GM21529 (cell line): ENCODE measurements around the gene SOX12.

Experiments
- ATAC-seq: cut with Tn5 transposase; IDR thresholded peaks from one replicate; pipeline ENCODE4 v1.9.1; 2021; ENCODE audit not compliant: unreplicated experiment

Gene SOX12

GRCh38 chr20:325045-325888 lies at the start of gene SOX12:
SOX12 (plus strand) TSS chr20:325552; CDS start chr20:325925, 373 bp downstream.
- ATAC-seq, result peak; percentile 74

- ATAC-seq, result no peak
Observed at GRCh38 chr20:275791-276190, 49.6 kb upstream of the SOX12 start.

- no peak for ATAC-seq
Observed at GRCh38 chr20:276620-277495, 48.5 kb upstream of the SOX12 start.

- no peak for ATAC-seq
Observed at GRCh38 chr20:277496-277781, 47.9 kb upstream of the SOX12 start.

- no peak for ATAC-seq
Observed at GRCh38 chr20:278181-278580, 47.2 kb upstream of the SOX12 start.

GRCh38 chr20:278607-279571 lies 46.5 kb upstream of the SOX12 start:
- no peak for ATAC-seq

- no peak for ATAC-seq
Observed at GRCh38 chr20:284172-284571, 41.2 kb upstream of the SOX12 start.

- ATAC-seq, result no peak
Observed at GRCh38 chr20:286508-286907, 38.8 kb upstream of the SOX12 start.

- no peak for ATAC-seq
Observed at GRCh38 chr20:288956-289692, 36.2 kb upstream of the SOX12 start.

GRCh38 chr20:289693-290083 lies 35.7 kb upstream of the SOX12 start:
- ATAC-seq, result no peak

- ATAC-seq, result peak; percentile 87
Observed at GRCh38 chr20:290084-290831, 35.1 kb upstream of the SOX12 start, which contains the start of gene C20orf96. C20orf96 (minus strand) TSS chr20:290750; CDS start chr20:290610, 140 bp downstream.

- no peak for ATAC-seq
Observed at GRCh38 chr20:294602-295001, 30.8 kb upstream of the SOX12 start.

- ATAC-seq, result no peak
Observed at GRCh38 chr20:295804-296203, 29.5 kb upstream of the SOX12 start.

GRCh38 chr20:297098-297924 lies 28.0 kb upstream of the SOX12 start, which contains the start of gene ZCCHC3:
ZCCHC3 (plus strand) TSS chr20:297570; CDS start chr20:297587, 17 bp downstream.
- ATAC-seq, result peak; percentile 85

GRCh38 chr20:297925-298775 lies 27.2 kb upstream of the SOX12 start:
- peak; percentile 32 for ATAC-seq

- no peak for ATAC-seq
Observed at GRCh38 chr20:298776-299391, 26.5 kb upstream of the SOX12 start.

GRCh38 chr20:300345-300990 lies 24.9 kb upstream of the SOX12 start:
- no peak for ATAC-seq
